GM19043 (cell line): ENCODE data around the gene KRAS.

Experiments
- ATAC-seq: cut with Tn5 transposase; IDR thresholded peaks from one replicate; pipeline ENCODE4 v1.9.1; 2021; ENCODE audit warnings: low read depth; ENCODE audit not compliant: unreplicated experiment

Gene KRAS

GRCh38 chr12:25197608-25198007, 53.1 kb downstream of the KRAS start:
- ATAC-seq, result no peak

- peak; percentile 92 for ATAC-seq
These were observed 55.4 kb downstream of the KRAS start, which contains the start of the genes DNAI7 and ETFRF1 for GRCh38 chr12:25195056-25195971. Gene DNAI7 (minus strand): TSS chr12:25195160. CDS start chr12:25195078, 82 bp downstream. Gene ETFRF1 (plus strand): TSS chr12:25195237. CDS start chr12:25203957, 8,720 bp downstream.

GRCh38 chr12:25194722-25195055, 56.0 kb downstream of the KRAS start:
- ATAC-seq, result no peak

- no peak for ATAC-seq
These were observed 56.5 kb downstream of the KRAS start for GRCh38 chr12:25194214-25194613.

- ATAC-seq, result no peak
These were observed 59.9 kb downstream of the KRAS start for GRCh38 chr12:25190793-25191192.

- no peak for ATAC-seq
These were observed 61.1 kb downstream of the KRAS start for GRCh38 chr12:25189656-25190055.

- ATAC-seq, result no peak
These were observed 62.9 kb downstream of the KRAS start for GRCh38 chr12:25187781-25188180.

- peak; percentile 81 for ATAC-seq
These were observed 63.8 kb downstream of the KRAS start for GRCh38 chr12:25186788-25187402.

GRCh38 chr12:25186038-25186787, 64.5 kb downstream of the KRAS start:
- ATAC-seq, result peak; percentile 49

GRCh38 chr12:25184132-25184531, 66.6 kb downstream of the KRAS start:
- ATAC-seq, result no peak

GRCh38 chr12:25182765-25183164, 68.0 kb downstream of the KRAS start:
- ATAC-seq, result no peak

- ATAC-seq, result no peak
These were observed 87.9 kb downstream of the KRAS start for GRCh38 chr12:25162866-25163265.

GRCh38 chr12:25156061-25156460, 94.7 kb downstream of the KRAS start:
- ATAC-seq, result no peak

- no peak for ATAC-seq
These were observed 95.6 kb downstream of the KRAS start for GRCh38 chr12:25155022-25155576.
